Transverse colon (tissue), 3 donors: ENCODE data around the gene WFS1.

Experiments used
- POLR2A ChIP-seq: fragments of 450-650 bp; IDR thresholded peaks from one replicate; pipeline ENCODE4 v1.6.1; 2016; ENCODE audit warnings: antibody characterized with exemption, mild to moderate bottlenecking, moderate library complexity
- TF ChIP-seq, protein P1 (sequence below), 5 experiments: fragments of 200-600 bp in 3 of 5; fragments of 450-650 bp in 2 of 5; sonication (generic) in 3 of 5; IDR thresholded peaks; 1 replicate in 2 of 5; 2 replicates in 3 of 5; pipeline ENCODE4 v1.5.1; 2016 to 2017; ENCODE audit warnings: antibody characterized with exemption in 5 of 5, inconsistent platforms in 3 of 5, mild to moderate bottlenecking in 2 of 5, moderate library complexity in 1 of 5

DNA sequence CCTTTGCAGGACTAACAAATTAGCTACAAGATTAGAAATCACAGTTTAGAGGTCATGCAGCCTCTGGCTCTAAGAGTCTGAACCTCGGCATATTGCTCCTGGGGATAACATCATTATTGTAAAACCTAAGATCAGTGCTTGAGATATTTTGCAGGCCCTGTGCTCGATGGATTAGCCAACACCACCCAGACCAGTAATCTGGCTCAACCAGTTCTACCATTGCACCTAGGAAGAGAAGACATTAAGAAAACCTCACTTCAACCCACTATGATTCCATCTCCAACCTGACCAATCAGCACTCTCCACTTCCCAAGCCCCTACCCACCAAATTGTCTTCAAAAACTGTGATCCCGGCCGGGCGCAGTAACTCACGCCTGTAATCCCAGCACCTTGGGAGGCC lies 43.6 kb downstream of the WFS1 start:
- TF ChIP-seq, protein P1, sequence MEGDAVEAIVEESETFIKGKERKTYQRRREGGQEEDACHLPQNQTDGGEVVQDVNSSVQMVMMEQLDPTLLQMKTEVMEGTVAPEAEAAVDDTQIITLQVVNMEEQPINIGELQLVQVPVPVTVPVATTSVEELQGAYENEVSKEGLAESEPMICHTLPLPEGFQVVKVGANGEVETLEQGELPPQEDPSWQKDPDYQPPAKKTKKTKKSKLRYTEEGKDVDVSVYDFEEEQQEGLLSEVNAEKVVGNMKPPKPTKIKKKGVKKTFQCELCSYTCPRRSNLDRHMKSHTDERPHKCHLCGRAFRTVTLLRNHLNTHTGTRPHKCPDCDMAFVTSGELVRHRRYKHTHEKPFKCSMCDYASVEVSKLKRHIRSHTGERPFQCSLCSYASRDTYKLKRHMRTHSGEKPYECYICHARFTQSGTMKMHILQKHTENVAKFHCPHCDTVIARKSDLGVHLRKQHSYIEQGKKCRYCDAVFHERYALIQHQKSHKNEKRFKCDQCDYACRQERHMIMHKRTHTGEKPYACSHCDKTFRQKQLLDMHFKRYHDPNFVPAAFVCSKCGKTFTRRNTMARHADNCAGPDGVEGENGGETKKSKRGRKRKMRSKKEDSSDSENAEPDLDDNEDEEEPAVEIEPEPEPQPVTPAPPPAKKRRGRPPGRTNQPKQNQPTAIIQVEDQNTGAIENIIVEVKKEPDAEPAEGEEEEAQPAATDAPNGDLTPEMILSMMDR (IDR thresholded peaks at IDR 0.05), result no peak
- no peak for TF ChIP-seq POLR2A
